Measurements from ENCODE around the gene TIGD3.

The TIGD3 gene

DNA sequence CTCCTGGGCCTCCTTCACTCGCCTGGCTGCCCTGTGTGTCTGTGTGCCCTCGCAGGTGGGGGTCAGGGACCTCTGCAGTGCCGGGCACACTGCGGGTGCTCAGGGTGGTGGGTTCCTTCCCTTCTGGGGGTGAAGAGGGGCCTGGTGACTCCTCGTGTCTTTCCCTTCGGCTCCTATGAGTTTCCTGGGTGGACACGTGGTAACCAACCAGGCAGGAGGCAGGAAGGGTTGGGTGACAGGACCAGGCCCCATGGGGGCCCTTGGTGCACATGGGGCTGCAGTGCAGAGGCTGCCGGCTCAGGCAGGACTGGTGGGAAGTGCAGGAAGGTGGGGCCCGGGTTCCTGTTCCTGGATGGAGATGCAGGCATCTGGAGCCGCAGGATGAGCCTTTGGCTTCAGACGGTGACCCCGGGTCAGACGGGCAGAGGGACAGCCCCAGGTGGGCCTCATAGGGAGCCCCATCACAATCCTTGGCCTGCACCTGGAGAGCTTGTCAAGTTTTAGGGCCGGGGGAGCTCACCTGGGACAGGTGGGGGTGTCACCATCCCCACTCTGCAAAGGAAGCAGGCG, 41.5 kb downstream of the TIGD3 start:
- H3K4me3 ChIP-seq (ENCODE audit: low read depth, low read length, poor library complexity, severe bottlenecking): no peak overlapping the region
- no peaks in the 10 kb centered on the region for H3K79me2 ChIP-seq (ENCODE audit: insufficient read depth, low read length)
- H3K9me3 ChIP-seq (ENCODE audit: low read length): no peaks in the 10 kb centered on the region
- no peaks in the 10 kb centered on the region for H3K9me2 ChIP-seq (ENCODE audit: low read depth, low read length)
- no peak overlapping the region for H2AFZ ChIP-seq (ENCODE audit: low read length)
- TF ChIP-seq EZH2 (IDR thresholded peaks at IDR 0.05; ENCODE audit: borderline replicate concordance, low read length): no peak
- TF ChIP-seq, protein P1, sequence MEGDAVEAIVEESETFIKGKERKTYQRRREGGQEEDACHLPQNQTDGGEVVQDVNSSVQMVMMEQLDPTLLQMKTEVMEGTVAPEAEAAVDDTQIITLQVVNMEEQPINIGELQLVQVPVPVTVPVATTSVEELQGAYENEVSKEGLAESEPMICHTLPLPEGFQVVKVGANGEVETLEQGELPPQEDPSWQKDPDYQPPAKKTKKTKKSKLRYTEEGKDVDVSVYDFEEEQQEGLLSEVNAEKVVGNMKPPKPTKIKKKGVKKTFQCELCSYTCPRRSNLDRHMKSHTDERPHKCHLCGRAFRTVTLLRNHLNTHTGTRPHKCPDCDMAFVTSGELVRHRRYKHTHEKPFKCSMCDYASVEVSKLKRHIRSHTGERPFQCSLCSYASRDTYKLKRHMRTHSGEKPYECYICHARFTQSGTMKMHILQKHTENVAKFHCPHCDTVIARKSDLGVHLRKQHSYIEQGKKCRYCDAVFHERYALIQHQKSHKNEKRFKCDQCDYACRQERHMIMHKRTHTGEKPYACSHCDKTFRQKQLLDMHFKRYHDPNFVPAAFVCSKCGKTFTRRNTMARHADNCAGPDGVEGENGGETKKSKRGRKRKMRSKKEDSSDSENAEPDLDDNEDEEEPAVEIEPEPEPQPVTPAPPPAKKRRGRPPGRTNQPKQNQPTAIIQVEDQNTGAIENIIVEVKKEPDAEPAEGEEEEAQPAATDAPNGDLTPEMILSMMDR (IDR thresholded peaks at IDR 0.05; ENCODE audit: low read length): no peak
- H4K20me1 ChIP-seq (ENCODE audit: insufficient read depth, low read length): no peaks in the 10 kb centered on the region
- H3K36me3 ChIP-seq (ENCODE audit: insufficient read depth, low read length): peaks cover 88% of the 10 kb centered on the region
- no peak overlapping the region for H3K27ac ChIP-seq (ENCODE audit: low read depth, low read length, poor library complexity, severe bottlenecking)
- no peaks in the 10 kb centered on the region for H3F3A ChIP-seq (ENCODE audit: insufficient read depth, low read length)
- no peak overlapping the region for H3K4me2 ChIP-seq (ENCODE audit: low read length)
- no peak overlapping the region for H3K9ac ChIP-seq (ENCODE audit: low read length)
- no peaks in the 10 kb centered on the region for H3K27me3 ChIP-seq (ENCODE audit: insufficient read depth, low read length)
- H3K4me1 ChIP-seq (ENCODE audit: insufficient read depth, low read length, severe bottlenecking): peaks cover 3% of the 10 kb centered on the region

DNA sequence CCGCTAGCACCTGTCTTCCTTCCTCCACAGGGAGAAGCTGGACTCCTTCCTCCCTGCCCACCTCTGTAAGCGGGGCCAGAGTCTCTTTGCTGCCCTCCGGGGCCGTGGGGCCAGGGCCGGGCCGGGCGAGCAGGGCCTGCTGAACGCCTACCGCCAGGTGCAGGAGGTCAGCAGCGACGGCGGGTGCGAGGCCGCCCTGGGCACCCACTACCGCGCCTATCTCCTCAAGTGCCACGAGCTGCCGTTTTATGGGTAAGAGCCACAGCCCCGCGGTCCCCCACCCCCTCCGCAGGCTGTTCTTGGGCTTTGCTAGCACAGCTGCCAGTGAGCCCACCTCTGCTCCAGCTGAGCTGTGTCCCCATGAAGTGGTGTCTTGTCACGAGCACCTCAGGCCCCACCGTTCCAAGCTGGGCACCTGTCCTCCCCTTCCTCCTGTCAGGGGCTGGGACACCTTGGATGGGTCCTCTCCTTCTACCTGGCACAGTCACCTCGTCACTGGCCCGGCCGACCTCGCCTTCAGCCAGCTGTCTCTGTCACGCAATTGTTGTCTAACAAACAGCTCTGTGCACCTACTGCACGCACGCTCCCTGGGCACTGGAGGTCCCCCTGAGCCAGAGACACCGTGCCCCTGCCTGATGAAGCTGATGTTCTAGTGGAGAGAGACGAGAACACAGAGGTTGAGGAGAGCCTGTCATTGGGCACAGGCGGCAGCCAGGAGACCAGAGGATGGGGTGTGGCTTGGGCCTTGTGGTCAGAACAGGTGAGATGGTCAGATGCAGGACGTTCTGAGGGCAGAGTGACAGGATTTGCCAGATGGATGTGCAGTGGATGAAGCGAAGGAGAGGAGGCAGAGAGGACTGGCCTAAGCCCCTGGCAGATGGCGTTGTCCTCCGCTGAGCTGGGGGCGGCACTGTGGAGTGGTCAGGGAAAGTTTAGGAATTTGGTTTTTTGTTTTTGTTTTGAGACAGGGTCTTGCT, 42.5 kb downstream of the TIGD3 start:
- Histone ChIP-seq H3K4me3 (ENCODE audit: low read depth, low read length, poor library complexity, severe bottlenecking) (no peak overlapping the region), H3K36me3 (ENCODE audit: insufficient read depth, low read length) (peaks cover 86% of the 10 kb centered on the region), H3K27me3 (ENCODE audit: insufficient read depth, low read length) (no peaks in the 10 kb centered on the region), H4K20me1 (ENCODE audit: insufficient read depth, low read length) (no peaks in the 10 kb centered on the region), H3K4me1 (ENCODE audit: insufficient read depth, low read length, severe bottlenecking) (no peaks in the 10 kb centered on the region), H3K9me3 (ENCODE audit: low read length) (no peaks in the 10 kb centered on the region), H3K27ac (ENCODE audit: low read depth, low read length, poor library complexity, severe bottlenecking) (no peak overlapping the region), H3K79me2 (ENCODE audit: insufficient read depth, low read length) (no peaks in the 10 kb centered on the region), H3K9me2 (ENCODE audit: low read depth, low read length) (no peaks in the 10 kb centered on the region), H2AFZ (ENCODE audit: low read length) (no peak overlapping the region), H3K9ac (ENCODE audit: low read length) (no peak overlapping the region), H3K4me2 (ENCODE audit: low read length) (no peak overlapping the region), H3F3A (ENCODE audit: insufficient read depth, low read length) (0 out of 2 replicates have a peak, but pooled peaks cover under 1% of the 10 kb centered on the region)
- no peak for TF ChIP-seq EZH2 (IDR thresholded peaks at IDR 0.05; ENCODE audit: borderline replicate concordance, low read length)
- TF ChIP-seq, protein P1 (IDR thresholded peaks at IDR 0.05; ENCODE audit: low read length): no peak

DNA sequence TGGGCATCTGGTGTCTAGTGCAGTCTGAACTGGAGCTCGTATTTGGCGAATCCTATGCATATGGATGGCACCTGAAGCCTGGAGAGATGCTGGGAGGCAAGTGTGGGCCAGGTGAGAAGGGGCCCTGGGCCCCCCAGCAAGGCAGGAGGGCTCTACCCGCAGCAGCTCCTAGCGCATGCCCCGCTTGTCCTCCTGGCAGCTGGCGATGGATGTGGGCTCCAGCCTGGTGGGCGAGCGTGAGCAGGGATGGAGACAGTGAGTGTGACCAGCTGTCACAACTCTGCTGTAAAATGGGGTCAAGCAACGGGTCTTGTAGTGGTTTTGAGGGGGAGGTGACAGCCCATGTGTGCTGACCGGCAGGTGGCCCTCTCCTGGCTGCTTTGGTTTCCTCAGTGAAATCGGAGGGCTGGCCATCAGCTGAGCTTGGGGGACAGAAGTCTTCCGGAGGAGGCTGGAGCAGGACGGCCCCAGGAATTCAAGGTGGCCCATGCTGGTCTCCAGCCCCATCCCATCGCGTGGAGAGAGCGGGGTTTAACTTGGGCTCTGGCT, 43.9 kb downstream of the TIGD3 start:
- peaks cover 78% of the 10 kb centered on the region for H3K36me3 ChIP-seq (ENCODE audit: insufficient read depth, low read length)

More for the DNA sequence above, 43.9 kb downstream of the TIGD3 start:
- Histone ChIP-seq H3K27ac (ENCODE audit: low read depth, low read length, poor library complexity, severe bottlenecking) (no peak overlapping the region), H3K4me1 (ENCODE audit: insufficient read depth, low read length, severe bottlenecking) (peaks cover 7% of the 10 kb centered on the region), H3K79me2 (ENCODE audit: insufficient read depth, low read length) (no peaks in the 10 kb centered on the region), H3K9ac (ENCODE audit: low read length) (no peak overlapping the region), H3K27me3 (ENCODE audit: insufficient read depth, low read length) (no peaks in the 10 kb centered on the region), H3K4me3 (ENCODE audit: low read depth, low read length, poor library complexity, severe bottlenecking) (no peak overlapping the region), H3K9me2 (ENCODE audit: low read depth, low read length) (no peaks in the 10 kb centered on the region), H3K4me2 (ENCODE audit: low read length) (no peak overlapping the region), H3K9me3 (ENCODE audit: low read length) (no peaks in the 10 kb centered on the region), H4K20me1 (ENCODE audit: insufficient read depth, low read length) (no peaks in the 10 kb centered on the region), H3F3A (ENCODE audit: insufficient read depth, low read length) (peaks cover 7% of the 10 kb centered on the region), H2AFZ (ENCODE audit: low read length) (no peak overlapping the region)
- TF ChIP-seq, protein P1 (IDR thresholded peaks at IDR 0.05; ENCODE audit: low read length): no peak
- TF ChIP-seq EZH2 (IDR thresholded peaks at IDR 0.05; ENCODE audit: borderline replicate concordance, low read length): no peak
